Measurements from ENCODE around the gene SLIT3.

The SLIT3 gene

GRCh38 chr5:168869615-168870227 is 431.2 kb downstream of the SLIT3 start:
- no peak for TF ChIP-seq CTCF (IDR thresholded peaks at IDR 0.05; ENCODE audit: insufficient read depth, missing control alignments)
- no peak for FAIRE-seq
- DNase-seq (ENCODE audit: insufficient read length, low spot score): no peak

GRCh38 chr5:168867241-168867640 is 433.7 kb downstream of the SLIT3 start:
- no peak for TF ChIP-seq CTCF (IDR thresholded peaks at IDR 0.05; ENCODE audit: insufficient read depth, missing control alignments)
- FAIRE-seq (no peak), DNase-seq (ENCODE audit: insufficient read length, low spot score) (no peak)

- FAIRE-seq (no peak), DNase-seq (ENCODE audit: insufficient read length, low spot score) (no peak)
- TF ChIP-seq CTCF (IDR thresholded peaks at IDR 0.05; ENCODE audit: insufficient read depth, missing control alignments): no peak
Measured at GRCh38 chr5:168865968-168866367, 435.0 kb downstream of the SLIT3 start.

GRCh38 chr5:168863021-168863420 is 437.9 kb downstream of the SLIT3 start:
- FAIRE-seq (no peak), DNase-seq (ENCODE audit: insufficient read length, low spot score) (no peak)
- no peak for TF ChIP-seq CTCF (IDR thresholded peaks at IDR 0.05; ENCODE audit: insufficient read depth, missing control alignments)

GRCh38 chr5:168860503-168860902 is 440.4 kb downstream of the SLIT3 start:
- TF ChIP-seq CTCF (IDR thresholded peaks at IDR 0.05; ENCODE audit: insufficient read depth, missing control alignments): no peak
- no peak for FAIRE-seq

GRCh38 chr5:168860081-168860480 is 440.9 kb downstream of the SLIT3 start:
- no peak for FAIRE-seq
- TF ChIP-seq CTCF (IDR thresholded peaks at IDR 0.05; ENCODE audit: insufficient read depth, missing control alignments): no peak
- no peak for DNase-seq (ENCODE audit: insufficient read length, low spot score)

More at GRCh38 chr5:168860503-168860902, 440.4 kb downstream of the SLIT3 start:
- no peak for DNase-seq (ENCODE audit: insufficient read length, low spot score)

- FAIRE-seq: no peak
- DNase-seq (ENCODE audit: insufficient read length, low spot score): no peak
Measured at GRCh38 chr5:168859471-168859870, 441.5 kb downstream of the SLIT3 start.

More at GRCh38 chr5:168859471-168859870, 441.5 kb downstream of the SLIT3 start:
- TF ChIP-seq CTCF (IDR thresholded peaks at IDR 0.05; ENCODE audit: insufficient read depth, missing control alignments): no peak

Measured in D721Med (cell line).